Trophoblast cell (in vitro differentiated cells and primary cell): ENCODE measurements around the gene CLCN7.

ENCODE experiments used
- DNase-seq, 2 donors: peaks; one replicate each; pipeline ENCODE4 v3.0.0-alpha.2; 2016
- H2AFZ ChIP-seq: 2 replicates; pipeline ENCODE4 v1.6.1; 2013; ENCODE audit warnings: low read length, moderate library complexity, mild to moderate bottlenecking; ENCODE audit not compliant: insufficient read depth, poor library complexity
- H2AK5ac ChIP-seq: 2 replicates; pipeline ENCODE4 v1.6.1; 2013; ENCODE audit warnings: mild to moderate bottlenecking, low read length
- H2BK120ac ChIP-seq: 2 replicates; pipeline ENCODE4 v1.6.1; 2013; ENCODE audit warnings: low read length, mild to moderate bottlenecking, moderate library complexity; ENCODE audit not compliant: insufficient read depth, poor library complexity
- H2BK12ac ChIP-seq: 2 replicates; pipeline ENCODE4 v1.6.1; 2013; ENCODE audit warnings: mild to moderate bottlenecking, low read length, moderate library complexity
- H2BK5ac ChIP-seq: 2 replicates; pipeline ENCODE4 v1.6.1; 2013; ENCODE audit warnings: low read length, low read depth, moderate library complexity, mild to moderate bottlenecking; ENCODE audit not compliant: poor library complexity
- H3K14ac ChIP-seq: 2 replicates; pipeline ENCODE4 v1.6.1; 2013; ENCODE audit warnings: mild to moderate bottlenecking, low read length
- H3K18ac ChIP-seq: 2 replicates; pipeline ENCODE4 v1.6.1; 2013; ENCODE audit warnings: mild to moderate bottlenecking, low read length
- H3K23ac ChIP-seq: 2 replicates; pipeline ENCODE4 v1.6.1; 2013; ENCODE audit warnings: low read length
- H3K27ac ChIP-seq: 2 replicates; pipeline ENCODE4 v1.5.1; 2013; ENCODE audit warnings: low read depth, mild to moderate bottlenecking, inconsistent platforms, low read length, moderate library complexity
- H3K27me3 ChIP-seq: 2 replicates; pipeline ENCODE4 v1.6.1; 2013; ENCODE audit warnings: inconsistent platforms, mild to moderate bottlenecking, low read length, moderate library complexity; ENCODE audit not compliant: insufficient read depth
- H3K36me3 ChIP-seq, 2 experiments: 1 replicate in 1 of 2; 2 replicates in 1 of 2; pipeline ENCODE4 v1.6.1; 2013; ENCODE audit warnings: low read length in 2 of 2, mild to moderate bottlenecking in 2 of 2, moderate library complexity in 1 of 2; ENCODE audit not compliant: insufficient read depth in 2 of 2, control insufficient read depth in 1 of 2
- H3K4ac ChIP-seq: 2 replicates; pipeline ENCODE4 v1.6.1; 2013; ENCODE audit warnings: low read depth, mild to moderate bottlenecking, low read length, moderate library complexity
- H3K4me1 ChIP-seq, 2 experiments: 1 replicate in 1 of 2; 2 replicates in 1 of 2; pipeline ENCODE4 v1.6.1; 2013; ENCODE audit warnings: low read length in 2 of 2, mild to moderate bottlenecking in 2 of 2, moderate library complexity in 1 of 2; ENCODE audit not compliant: insufficient read depth in 2 of 2, control insufficient read depth in 1 of 2
- H3K4me2 ChIP-seq: 2 replicates; pipeline ENCODE4 v1.6.1; 2013; ENCODE audit warnings: inconsistent platforms, mild to moderate bottlenecking, low read length, moderate library complexity
- H3K4me3 ChIP-seq: 2 replicates; pipeline ENCODE4 v1.5.1; 2013; ENCODE audit warnings: mild to moderate bottlenecking, low read depth, low read length, inconsistent platforms
- H3K79me1 ChIP-seq: one replicate; pipeline ENCODE4 v1.6.1; 2013; ENCODE audit warnings: low read length
- H3K79me2 ChIP-seq: 2 replicates; pipeline ENCODE4 v1.6.1; 2013; ENCODE audit warnings: low read length, mild to moderate bottlenecking; ENCODE audit not compliant: control insufficient read depth, insufficient read depth, poor library complexity
- H3K9ac ChIP-seq: 2 replicates; pipeline ENCODE4 v1.6.1; 2013; ENCODE audit warnings: mild to moderate bottlenecking, low read length
- H3K9me3 ChIP-seq: 2 replicates; pipeline ENCODE4 v1.6.1; 2013; ENCODE audit warnings: low read depth, mild to moderate bottlenecking, control low read depth, inconsistent platforms, low read length; ENCODE audit not compliant: insufficient read depth
- H4K12ac ChIP-seq: 2 replicates; pipeline ENCODE4 v1.6.1; 2013; ENCODE audit warnings: low read depth, mild to moderate bottlenecking, low read length, moderate library complexity
- H4K8ac ChIP-seq: 2 replicates; pipeline ENCODE4 v1.6.1; 2013; ENCODE audit warnings: low read depth, mild to moderate bottlenecking, low read length, moderate library complexity
- H4K91ac ChIP-seq: one replicate; pipeline ENCODE4 v1.6.1; 2013; ENCODE audit warnings: low read depth, mild to moderate bottlenecking, low read length, moderate library complexity
- WGBS: extraction: QIAGEN DNeasy Blood & Tissue Kit; methylation state at CpG from one replicate; pipeline ENCODE4 v1.1.7; 2013; ENCODE audit warnings: missing lambda C conversion rate; ENCODE audit not compliant: insufficient read length, insufficient coverage; ENCODE audit errors: extremely low coverage; 5-methylcytosine and 5-hydroxymethylcytosine counted together

Gene CLCN7

GRCh38 chr16:1446296-1447080, 28.3 kb downstream of the CLCN7 start:
- H3K4me3 ChIP-seq, result no peak overlapping the region
- no peak for DNase-seq
- no CpG with 5 or more reads among the region's 41 CpGs for WGBS
- H3K9me3 ChIP-seq, result peaks cover 6% of the 10 kb centered on the region
- no peak overlapping the region for H3K23ac ChIP-seq
- H3K18ac ChIP-seq, result no peak overlapping the region
- H4K12ac ChIP-seq, result no peak overlapping the region
- no peak overlapping the region for H2BK5ac ChIP-seq
- H3K4me2 ChIP-seq, result no peak overlapping the region
- no peak overlapping the region for H4K91ac ChIP-seq
- H2BK120ac ChIP-seq, result no peak overlapping the region
- H3K4me1 ChIP-seq, result no peaks in the 10 kb centered on the region
- peaks cover 57 to 59% of the 10 kb centered on the region in 2 experiments for H3K36me3 ChIP-seq
- H3K27ac ChIP-seq, result no peak overlapping the region
- no peak overlapping the region for H2AK5ac ChIP-seq
- no peak overlapping the region for H2AFZ ChIP-seq
- H4K8ac ChIP-seq, result no peak overlapping the region
- H3K14ac ChIP-seq, result no peak overlapping the region
- no peak overlapping the region for H3K4ac ChIP-seq
- H3K9ac ChIP-seq, result no peak overlapping the region
- H3K27me3 ChIP-seq, result no peaks in the 10 kb centered on the region
- H2BK12ac ChIP-seq, result no peak overlapping the region
- no peaks in the 10 kb centered on the region for H3K79me2 ChIP-seq
- H3K79me1 ChIP-seq, result no peaks in the 10 kb centered on the region

- Histone ChIP-seq H3K27ac (no peak overlapping the region), H3K23ac (no peak overlapping the region), H3K9ac (no peak overlapping the region), H3K18ac (no peak overlapping the region), H3K79me1 (no peaks in the 10 kb centered on the region), H4K91ac (no peak overlapping the region), H3K36me3 (peaks cover 49 to 51% of the 10 kb centered on the region in 2 experiments), H4K12ac (no peak overlapping the region), H2BK120ac (no peak overlapping the region), H3K27me3 (no peaks in the 10 kb centered on the region), H3K79me2 (no peaks in the 10 kb centered on the region), H2BK5ac (no peak overlapping the region), H3K9me3 (peaks cover 6% of the 10 kb centered on the region), H2AFZ (no peak overlapping the region), H3K4me3 (no peak overlapping the region), H3K4me1 (no peaks in the 10 kb centered on the region), H3K4ac (no peak overlapping the region), H4K8ac (no peak overlapping the region), H3K4me2 (no peak overlapping the region), H3K14ac (no peak overlapping the region), H2BK12ac (no peak overlapping the region), H2AK5ac (no peak overlapping the region)
- no peak for DNase-seq
- WGBS, result no CpG with 5 or more reads among the region's 25 CpGs
Observed at GRCh38 chr16:1445518-1446203, 29.2 kb downstream of the CLCN7 start.

- no peak overlapping the region for H2AK5ac ChIP-seq
- WGBS, result no CpG with 5 or more reads among the region's 48 CpGs
- H3K23ac ChIP-seq, result no peak overlapping the region
- no peak overlapping the region for H2BK120ac ChIP-seq
- H3K4me2 ChIP-seq, result no peak overlapping the region
- no peak overlapping the region for H2BK12ac ChIP-seq
- H2BK5ac ChIP-seq, result no peak overlapping the region
- no peaks in the 10 kb centered on the region for H3K79me2 ChIP-seq
- H3K14ac ChIP-seq, result no peak overlapping the region
- no peak overlapping the region for H4K8ac ChIP-seq
- H3K9me3 ChIP-seq, result peaks cover 6% of the 10 kb centered on the region
- H4K12ac ChIP-seq, result no peak overlapping the region
- H4K91ac ChIP-seq, result no peak overlapping the region
- no peak overlapping the region for H3K9ac ChIP-seq
- H2AFZ ChIP-seq, result no peak overlapping the region
- H3K18ac ChIP-seq, result no peak overlapping the region
- no peaks in the 10 kb centered on the region for H3K27me3 ChIP-seq
- no peak overlapping the region for H3K27ac ChIP-seq
- H3K79me1 ChIP-seq, result no peaks in the 10 kb centered on the region
- H3K4me1 ChIP-seq, result no peaks in the 10 kb centered on the region
- peaks cover 42 to 44% of the 10 kb centered on the region in 2 experiments for H3K36me3 ChIP-seq
- no peak overlapping the region for H3K4ac ChIP-seq
- DNase-seq, result no peak
- H3K4me3 ChIP-seq, result no peak overlapping the region
Observed at GRCh38 chr16:1444730-1445517, 29.9 kb downstream of the CLCN7 start.

GRCh38 chr16:1443980-1444729, 30.7 kb downstream of the CLCN7 start, which contains the start of gene CCDC154:
Gene CCDC154 (minus strand): TSS chr16:1444556. CDS start chr16:1444322, 234 bp downstream.
- Histone ChIP-seq H3K36me3 (peaks cover 34 to 37% of the 10 kb centered on the region in 2 experiments), H3K27me3 (no peaks in the 10 kb centered on the region), H3K27ac (no peak within 1 kb of the TSS), H4K12ac (no peak within 1 kb of the TSS), H3K14ac (no peak within 1 kb of the TSS), H3K9me3 (peaks cover 4% of the 10 kb centered on the region), H2BK120ac (no peak within 1 kb of the TSS), H2BK5ac (no peak within 1 kb of the TSS), H2BK12ac (no peak within 1 kb of the TSS), H3K9ac (no peak within 1 kb of the TSS), H3K4ac (no peak within 1 kb of the TSS), H3K79me2 (no peaks in the 10 kb centered on the region), H4K91ac (no peak within 1 kb of the TSS), H4K8ac (no peak within 1 kb of the TSS), H3K4me3 (no peak within 1 kb of the TSS), H3K4me1 (no peaks in the 10 kb centered on the region), H3K4me2 (no peak within 1 kb of the TSS), H3K79me1 (no peaks in the 10 kb centered on the region), H2AFZ (no peak within 1 kb of the TSS), H2AK5ac (no peak within 1 kb of the TSS), H3K23ac (no peak within 1 kb of the TSS), H3K18ac (no peak within 1 kb of the TSS)
- no peak for DNase-seq
- WGBS, result no CpG with 5 or more reads among the region's 27 CpGs
